ENCODE data around the gene UBA1.
A peak's percentile ranks its signal among the peaks of the same experiment; 100 is the strongest.

DNA sequence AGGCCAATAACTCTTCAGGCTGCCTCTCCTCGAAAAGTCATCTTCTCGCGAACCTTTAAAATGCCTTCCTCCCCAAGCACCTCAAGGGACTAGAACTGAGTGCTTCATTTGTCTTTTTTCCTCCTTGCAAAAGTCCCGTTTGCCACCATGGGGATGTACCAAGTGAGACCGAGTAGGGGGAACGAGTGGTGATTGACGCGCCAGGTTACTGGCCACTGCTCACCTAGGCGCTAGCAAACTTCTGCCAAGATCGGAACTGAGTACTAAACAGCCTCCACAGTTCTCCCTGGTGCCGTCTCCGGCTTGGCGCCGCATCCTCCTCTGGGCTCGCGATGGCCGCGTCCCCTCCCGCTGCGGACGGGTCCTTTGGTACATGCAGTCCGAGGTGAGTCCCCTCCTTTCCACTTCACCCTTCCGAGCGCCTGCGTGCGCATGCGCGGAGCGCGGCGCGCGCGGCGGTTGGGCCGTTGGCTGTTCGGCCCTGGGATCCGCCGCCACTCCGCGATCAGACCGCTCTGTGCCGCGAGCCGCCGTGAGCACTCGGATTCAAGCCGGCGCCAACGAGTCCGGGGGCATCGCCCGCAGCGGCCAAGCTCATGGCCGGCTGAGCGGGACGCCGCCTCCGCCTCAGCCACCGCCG is 24.8 kb downstream of the UBA1 start, which contains the start of gene CDK16:
- peak; percentile 65 for TF ChIP-seq POLR2AphosphoS5 (IDR thresholded peaks at IDR 0.05)
- TF ChIP-seq, protein P1, sequence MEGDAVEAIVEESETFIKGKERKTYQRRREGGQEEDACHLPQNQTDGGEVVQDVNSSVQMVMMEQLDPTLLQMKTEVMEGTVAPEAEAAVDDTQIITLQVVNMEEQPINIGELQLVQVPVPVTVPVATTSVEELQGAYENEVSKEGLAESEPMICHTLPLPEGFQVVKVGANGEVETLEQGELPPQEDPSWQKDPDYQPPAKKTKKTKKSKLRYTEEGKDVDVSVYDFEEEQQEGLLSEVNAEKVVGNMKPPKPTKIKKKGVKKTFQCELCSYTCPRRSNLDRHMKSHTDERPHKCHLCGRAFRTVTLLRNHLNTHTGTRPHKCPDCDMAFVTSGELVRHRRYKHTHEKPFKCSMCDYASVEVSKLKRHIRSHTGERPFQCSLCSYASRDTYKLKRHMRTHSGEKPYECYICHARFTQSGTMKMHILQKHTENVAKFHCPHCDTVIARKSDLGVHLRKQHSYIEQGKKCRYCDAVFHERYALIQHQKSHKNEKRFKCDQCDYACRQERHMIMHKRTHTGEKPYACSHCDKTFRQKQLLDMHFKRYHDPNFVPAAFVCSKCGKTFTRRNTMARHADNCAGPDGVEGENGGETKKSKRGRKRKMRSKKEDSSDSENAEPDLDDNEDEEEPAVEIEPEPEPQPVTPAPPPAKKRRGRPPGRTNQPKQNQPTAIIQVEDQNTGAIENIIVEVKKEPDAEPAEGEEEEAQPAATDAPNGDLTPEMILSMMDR (IDR thresholded peaks at IDR 0.05): peak in 1 of 4 experiments; percentile 3

All from prostate gland (tissue), 2 donors.